CD14-positive monocyte (primary cell): ENCODE data around the gene DNAAF5. TPM values are rescaled to one million over a fixed set of nuclear protein-coding genes. Genes with fewer than 3 reads are reported as not detected.

Experiments used
- DNase-seq, 3 donors: peaks; one replicate each; pipeline ENCODE4 v3.0.0-alpha.2; 2011 to 2022
- H2AFZ ChIP-seq: 2 replicates; pipeline ENCODE4 v1.6.0; 2012; ENCODE audit warnings: mild to moderate bottlenecking, low read depth, low read length, inconsistent platforms; ENCODE audit not compliant: insufficient read depth, poor library complexity, severe bottlenecking
- H3K27ac ChIP-seq, 2 donors: 1 replicate in 1 of 2; 2 replicates in 1 of 2; pipeline ENCODE4 v1.5.1; 2012 to 2013; ENCODE audit warnings: low read length in 2 of 2, control low read depth in 1 of 2, inconsistent platforms in 1 of 2, low read depth in 1 of 2, mild to moderate bottlenecking in 1 of 2
- H3K27me3 ChIP-seq, 2 donors: one replicate each; pipeline versions ENCODE4 v1.6.0 to v1.6.1; 2011 to 2013; ENCODE audit warnings: low read length in 2 of 2; ENCODE audit not compliant: control insufficient read depth in 2 of 2, insufficient read depth in 2 of 2
- H3K36me3 ChIP-seq, 2 donors: replicated peaks in 1 of 2; 1 replicate in 1 of 2; 2 replicates in 1 of 2; pipeline versions ENCODE4 v1.5.1 to v1.6.1; 2012 to 2013; ENCODE audit warnings: low read length in 2 of 2, control low read depth in 1 of 2, inconsistent platforms in 1 of 2, mild to moderate bottlenecking in 1 of 2; ENCODE audit not compliant: insufficient read depth in 2 of 2, control insufficient read depth in 1 of 2
- H3K4me1 ChIP-seq, 2 donors: 1 replicate in 1 of 2; 2 replicates in 1 of 2; pipeline versions ENCODE4 v1.5.1 to v1.6.1; 2012 to 2013; ENCODE audit warnings: low read length in 2 of 2, control low read depth in 1 of 2, inconsistent platforms in 1 of 2, mild to moderate bottlenecking in 1 of 2, moderate library complexity in 1 of 2; ENCODE audit not compliant: insufficient read depth in 2 of 2, control insufficient read depth in 1 of 2
- H3K4me2 ChIP-seq: replicated peaks from 2 replicates; pipeline ENCODE3; 2012; ENCODE audit warnings: low read length, moderate library complexity, mild to moderate bottlenecking; ENCODE audit not compliant: poor library complexity, severe bottlenecking; ENCODE audit errors: extremely low read depth
- H3K4me3 ChIP-seq, 3 experiments: fragments of 200-600 bp in 1 of 3; sonication (generic) in 1 of 3; replicated peaks in 1 of 3; 1 replicate in 2 of 3; 2 replicates in 1 of 3; pipeline ENCODE4 v1.5.1; 2011 to 2013; ENCODE audit warnings: low read length in 3 of 3, mild to moderate bottlenecking in 3 of 3, control low read depth in 2 of 3, low read depth in 2 of 3, inconsistent platforms in 1 of 3, moderate library complexity in 1 of 3
- H3K79me2 ChIP-seq: 2 replicates; pipeline ENCODE4 v1.6.0; 2012; ENCODE audit warnings: mild to moderate bottlenecking, control low read depth, inconsistent platforms, low read length, moderate library complexity; ENCODE audit not compliant: insufficient read depth
- H3K9ac ChIP-seq: 2 replicates; pipeline ENCODE4 v1.6.0; 2017; ENCODE audit warnings: low read length, mild to moderate bottlenecking; ENCODE audit not compliant: insufficient read depth, poor library complexity, severe bottlenecking
- H3K9me3 ChIP-seq, 2 donors: replicated peaks in 1 of 2; 1 replicate in 1 of 2; 2 replicates in 1 of 2; pipeline versions ENCODE4 v1.5.1 to v1.6.1; 2012 to 2013; ENCODE audit warnings: low read length in 2 of 2, control low read depth in 1 of 2; ENCODE audit not compliant: control insufficient read depth in 1 of 2, insufficient read depth in 1 of 2
- H4K20me1 ChIP-seq: 2 replicates; pipeline ENCODE4 v1.6.0; 2012; ENCODE audit warnings: mild to moderate bottlenecking, low read length, control low read depth, moderate library complexity; ENCODE audit not compliant: insufficient read depth
- H3K27ac Mint-ChIP-seq, 7 donors: one replicate each; pipeline ENCODE4 v1.8.0; 2020; ENCODE audit warnings: mild to moderate bottlenecking in 7 of 7, mixed read lengths in 7 of 7, moderate library complexity in 6 of 7, inconsistent platforms in 2 of 7
- H3K27me3 Mint-ChIP-seq, 3 donors: one replicate each; pipeline ENCODE4 v1.8.0; 2021 to 2022; ENCODE audit warnings: low read depth in 3 of 3, mild to moderate bottlenecking in 3 of 3, mixed read lengths in 3 of 3, moderate library complexity in 3 of 3, inconsistent platforms in 1 of 3
- H3K36me3 Mint-ChIP-seq, 2 donors: one replicate each; pipeline ENCODE4 v1.8.0; 2020; ENCODE audit warnings: mixed read lengths in 2 of 2, inconsistent platforms in 1 of 2, mild to moderate bottlenecking in 1 of 2
- H3K4me1 Mint-ChIP-seq: one replicate; pipeline ENCODE4 v1.8.0; 2020; ENCODE audit warnings: mild to moderate bottlenecking, mixed read lengths
- H3K4me3 Mint-ChIP-seq, 2 donors: one replicate each; pipeline ENCODE4 v1.8.0; 2020; ENCODE audit warnings: mild to moderate bottlenecking in 2 of 2, mixed read lengths in 2 of 2, moderate library complexity in 1 of 2
- H3K9me3 Mint-ChIP-seq, 7 donors: one replicate each; pipeline ENCODE4 v1.8.0; 2020 to 2022; ENCODE audit warnings: mixed read lengths in 7 of 7, mild to moderate bottlenecking in 6 of 7, moderate library complexity in 6 of 7, inconsistent platforms in 2 of 7
- CTCF ChIP-seq: fragments of 200-600 bp; IDR thresholded peaks from one replicate; pipeline ENCODE4 v1.8.0; 2022; ENCODE audit warnings: antibody characterized with exemption, mild to moderate bottlenecking
- WGBS: methylation state at CpG from one replicate; pipeline ENCODE4 v1.1.5; 2013; ENCODE audit warnings: missing lambda C conversion rate; ENCODE audit not compliant: insufficient coverage; 5-methylcytosine and 5-hydroxymethylcytosine counted together
- intact Hi-C, 2 donors: fragments of 100-400 bp; cut with micrococcal nuclease; formaldehyde crosslinking; loops; one replicate each; pipeline versions ENCODE4 v1.15.0 to v1.15.1; 2023
- polyA plus RNA-seq, 3 donors: library from polyadenylated mRNA; depleted of rRNA in 1 of 3; unstranded in 2 of 3; stranded (reverse) in 1 of 3; fragments of 300-500 nt in 2 of 3; fragments of >200 nt in 1 of 3; fragmentation: Illumina TruSeq in 2 of 3; gene quantifications; 1 replicate in 2 of 3; 2 replicates in 1 of 3; pipeline ENCODE4 v1.2.3, GENCODE V29; 2012 to 2021

Gene DNAAF5
- polyA plus RNA-seq, 3 donors: 1.2 to 9.6 (median 2.0) TPM

GRCh38 chr7:747186-747585, 20.7 kb downstream of the DNAAF5 start:
- no peak for TF ChIP-seq CTCF
- H3K36me3 Mint-ChIP-seq: peaks cover 26 to 38% of the 10 kb centered on the region in 2 donors
- no peaks in the 10 kb centered on the region for H3K4me1 Mint-ChIP-seq
- peak overlapping the region in 1 of 7 donors; percentile 8 for H3K27ac Mint-ChIP-seq
- H3K4me3 ChIP-seq: no peak overlapping the region
- peaks cover 0 to 2% (median 0%) of the 10 kb centered on the region in 3 donors for H3K27me3 Mint-ChIP-seq
- no peaks in the 10 kb centered on the region for H3K79me2 ChIP-seq
- H3K9ac ChIP-seq: no peak overlapping the region
- H4K20me1 ChIP-seq: no peaks in the 10 kb centered on the region
- H2AFZ ChIP-seq: no peak overlapping the region
- peaks cover 0 to 8% of the 10 kb centered on the region in 2 donors for H3K9me3 ChIP-seq
- intact Hi-C loops: no loop called here
- H3K9me3 Mint-ChIP-seq: peaks cover 2 to 6% (median 3%) of the 10 kb centered on the region in 7 donors
- no peaks in the 10 kb centered on the region for H3K4me1 ChIP-seq
- DNase-seq: no peak
- peaks cover 2 to 29% of the 10 kb centered on the region in 2 donors for H3K36me3 ChIP-seq
- H3K27me3 ChIP-seq: no peaks in the 10 kb centered on the region
- no peak overlapping the region for H3K4me3 Mint-ChIP-seq
- H3K4me2 ChIP-seq: no peak overlapping the region
- 99% methylated on average over 9 of the region's 12 CpGs for WGBS
- no peak overlapping the region for H3K27ac ChIP-seq

- Mint-ChIP-seq H3K4me1 (no peaks in the 10 kb centered on the region), H3K27me3 (peaks cover 0 to 2% (median 0%) of the 10 kb centered on the region in 3 donors), H3K4me3 (no peak overlapping the region), H3K36me3 (peaks cover 20 to 31% of the 10 kb centered on the region in 2 donors), H3K27ac (no peak overlapping the region), H3K9me3 (peaks cover 2 to 8% (median 3%) of the 10 kb centered on the region in 7 donors)
- no peak overlapping the region for H2AFZ ChIP-seq
- no peaks in the 10 kb centered on the region for H3K4me1 ChIP-seq
- TF ChIP-seq CTCF: no peak
- H3K79me2 ChIP-seq: no peaks in the 10 kb centered on the region
- peaks cover 2 to 27% of the 10 kb centered on the region in 2 donors for H3K36me3 ChIP-seq
- WGBS: 97% methylated on average over 15 of the region's 15 CpGs
- peaks cover 0 to 11% of the 10 kb centered on the region in 2 donors for H3K9me3 ChIP-seq
- no peak overlapping the region for H3K9ac ChIP-seq
- H3K27me3 ChIP-seq: no peaks in the 10 kb centered on the region
- H3K4me3 ChIP-seq: no peak overlapping the region
- DNase-seq: no peak
- intact Hi-C loops: no loop called here
- H3K4me2 ChIP-seq: no peak overlapping the region
- no peak overlapping the region for H3K27ac ChIP-seq
- no peaks in the 10 kb centered on the region for H4K20me1 ChIP-seq
Observed at GRCh38 chr7:748446-748845, 21.9 kb downstream of the DNAAF5 start.
